Fibroblast of villous mesenchyme (primary cell): ENCODE measurements around the gene ZNF17. TPM values are rescaled to one million over a fixed set of nuclear protein-coding genes. Genes with fewer than 3 reads are reported as not detected.

Experiments
- DNase-seq: peaks from one replicate; pipeline ENCODE4 v3.0.0-alpha.2; 2010; ENCODE audit warnings: low read depth
- H3K4me3 ChIP-seq: 2 replicates; pipeline ENCODE4 v1.5.1; 2011; ENCODE audit warnings: low read depth, mild to moderate bottlenecking, low read length
- CTCF ChIP-seq: IDR thresholded peaks from 2 replicates; pipeline ENCODE4 v1.5.1; 2012; ENCODE audit warnings: low read depth, mild to moderate bottlenecking, low read length; ENCODE audit not compliant: insufficient read depth
- total RNA-seq: library from RNA; depleted of rRNA; stranded (reverse); fragments of >200 nt; gene quantifications from 2 replicates; pipeline ENCODE4 v1.2.3, GENCODE V29; 2012

Gene ZNF17
- total RNA-seq, 1 donor = 10.4 TPM

GRCh38 chr19:57395710-57396109 lies 15.3 kb upstream of the ZNF17 start:
- no peak for DNase-seq
- no peak overlapping the region for H3K4me3 ChIP-seq
- no peak for TF ChIP-seq CTCF

GRCh38 chr19:57398868-57399267 lies 12.1 kb upstream of the ZNF17 start:
- H3K4me3 ChIP-seq = no peak overlapping the region
- TF ChIP-seq CTCF = no peak
- no peak for DNase-seq

- DNase-seq = no peak
- TF ChIP-seq CTCF = no peak
These were observed 7.0 kb upstream of the ZNF17 start for GRCh38 chr19:57403737-57404563.

GRCh38 chr19:57406516-57407123 lies 4.3 kb upstream of the ZNF17 start:
- TF ChIP-seq CTCF = peak; percentile 79
- no peak overlapping the region for H3K4me3 ChIP-seq
- DNase-seq = peak; percentile 56

More at GRCh38 chr19:57403737-57404563, 7.0 kb upstream of the ZNF17 start:
- no peak overlapping the region for H3K4me3 ChIP-seq

- H3K4me3 ChIP-seq = no peak overlapping the region
- TF ChIP-seq CTCF = no peak
- no peak for DNase-seq
These were observed 8.5 kb downstream of the ZNF17 start for GRCh38 chr19:57419439-57419838.

- TF ChIP-seq CTCF = no peak
- DNase-seq = no peak
- H3K4me3 ChIP-seq = no peak overlapping the region
These were observed 10.1 kb downstream of the ZNF17 start for GRCh38 chr19:57421037-57421436.
